Measurements from ENCODE around the gene CALML3.

Gene CALML3

GRCh38 chr10:5545011-5545410 lies 20.2 kb downstream of the CALML3 start:
- no peak for DNase-seq

DNA sequence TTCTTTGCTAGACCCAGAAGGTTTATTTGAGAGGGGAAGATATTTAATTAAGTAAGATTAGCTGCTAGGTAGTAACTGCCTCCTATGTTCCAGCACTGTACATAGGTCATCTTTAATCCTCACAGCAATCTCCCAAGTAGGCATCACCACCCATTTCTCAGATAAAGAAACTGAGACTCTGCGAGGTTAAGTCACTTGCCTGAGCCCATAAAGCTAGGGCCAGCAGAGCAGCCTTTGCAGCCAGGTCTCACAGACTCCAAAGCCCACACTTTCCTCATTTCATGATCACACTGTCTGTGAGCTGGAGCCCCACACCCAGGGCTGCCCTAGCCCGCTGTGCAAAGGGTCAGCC lies 20.6 kb downstream of the CALML3 start:
- DNase-seq = no peak

DNA sequence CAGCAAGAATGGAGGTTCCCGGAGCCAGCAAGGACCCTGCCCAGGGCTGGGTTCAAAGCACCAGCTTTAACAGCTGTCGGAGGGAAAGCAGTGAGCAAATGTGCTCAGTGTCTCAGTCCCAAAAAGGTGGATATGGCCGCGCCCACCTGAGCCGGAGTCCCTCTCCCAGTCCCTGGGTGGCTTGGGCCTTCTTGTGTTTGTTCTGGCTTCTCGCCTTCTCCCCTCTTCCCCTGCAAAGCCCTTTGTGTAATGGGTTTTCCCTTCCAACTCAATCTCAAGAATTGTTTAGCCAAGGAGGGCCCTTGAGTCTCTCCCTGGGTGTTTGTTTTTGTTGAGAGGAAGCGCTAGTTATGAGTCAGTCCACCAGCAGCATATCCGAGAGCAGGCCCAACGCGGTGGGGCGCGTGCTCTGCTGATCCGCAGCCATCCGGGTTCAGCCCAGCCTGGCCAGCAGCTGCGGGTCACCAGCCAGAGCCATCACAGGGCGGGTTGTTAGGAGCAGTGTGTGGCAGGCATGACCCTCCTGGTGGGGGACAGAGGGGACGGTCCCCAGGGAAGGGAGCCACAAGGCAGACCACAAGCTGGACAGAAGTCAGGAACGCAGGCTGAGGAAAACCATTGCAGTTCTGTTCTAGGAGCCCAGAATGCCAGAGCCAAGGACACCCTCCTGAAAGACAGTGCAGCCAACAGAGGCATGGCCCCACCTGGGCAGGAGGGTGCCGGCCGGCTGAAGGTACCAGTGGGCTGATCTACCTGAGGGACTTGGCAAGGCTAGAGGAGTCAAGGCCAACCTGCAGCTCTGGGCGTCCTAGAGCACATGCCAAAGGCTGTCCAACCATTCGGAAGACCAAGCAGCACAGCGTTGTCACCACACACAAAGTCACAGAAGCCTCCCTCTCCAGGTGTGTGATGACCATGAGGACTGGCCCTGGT lies 21.3 kb downstream of the CALML3 start:
- DNase-seq = no peak

- DNase-seq = no peak
Measured at GRCh38 chr10:5546891-5547680, 22.3 kb downstream of the CALML3 start.

DNA sequence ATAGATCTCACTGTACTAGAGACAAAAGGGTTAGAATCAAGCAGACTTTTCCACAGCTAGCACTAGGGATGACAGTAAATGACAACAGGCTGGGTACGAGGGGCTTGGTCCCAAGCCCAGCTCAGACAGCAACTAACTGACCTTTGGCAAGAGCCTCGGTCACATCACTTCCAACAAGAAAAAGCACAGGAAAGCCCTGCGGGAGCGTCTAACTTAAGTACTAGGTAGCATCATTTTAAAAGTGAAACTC lies 22.8 kb downstream of the CALML3 start:
- no peak for DNase-seq

GRCh38 chr10:5547931-5548660 lies 23.3 kb downstream of the CALML3 start:
- no peak for DNase-seq

DNA sequence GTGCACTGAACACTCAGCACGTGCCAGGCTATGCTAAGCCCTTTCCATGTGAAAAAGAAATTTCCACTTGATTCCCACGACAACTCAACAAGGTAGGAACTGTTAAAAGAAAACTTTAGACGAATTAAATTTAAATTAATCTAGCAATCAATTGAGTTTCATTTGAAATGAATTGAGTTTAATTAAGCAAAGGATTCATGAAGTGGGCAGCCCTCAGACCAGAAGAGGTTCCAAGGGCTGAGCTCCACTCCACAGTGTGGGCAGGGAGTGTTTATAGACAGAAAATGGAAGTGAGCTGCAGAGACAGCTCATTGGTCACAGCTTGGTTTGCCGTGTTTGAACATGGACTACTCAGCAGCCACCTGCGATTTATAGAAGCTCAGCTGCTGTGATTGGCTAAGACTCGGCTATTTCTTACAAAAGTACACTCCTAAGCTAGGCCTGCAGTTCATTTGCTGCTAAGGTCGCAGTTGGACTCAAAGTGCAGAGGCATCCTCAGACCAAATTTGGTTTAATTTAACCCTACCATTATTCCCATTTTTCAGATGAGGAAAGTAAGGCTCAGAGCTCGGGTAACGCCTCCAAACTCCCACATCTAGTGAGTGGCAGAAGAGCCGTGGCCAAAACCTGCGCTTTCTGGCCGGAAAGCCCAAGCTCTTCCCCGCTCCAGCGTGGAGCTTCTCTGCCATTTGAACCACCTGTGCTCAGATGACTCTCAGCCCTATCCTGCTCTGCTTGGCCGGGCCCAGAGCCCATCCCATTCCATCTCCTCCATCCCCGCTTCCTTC lies 24.9 kb downstream of the CALML3 start:
- DNase-seq = no peak

DNA sequence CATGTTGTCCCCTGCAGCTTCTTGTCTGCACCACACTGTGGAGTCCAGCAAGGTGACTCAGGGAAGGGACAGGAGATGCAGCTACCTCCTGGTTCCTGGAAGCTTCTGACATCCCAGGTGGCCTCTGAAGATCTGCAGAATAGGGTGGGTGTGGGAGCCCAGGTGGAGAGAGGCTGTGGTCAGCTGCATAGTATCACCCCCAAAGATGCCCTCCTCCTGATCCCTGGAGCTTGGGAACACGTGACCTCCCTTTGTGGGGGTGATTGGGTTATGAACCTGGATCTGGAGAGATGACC lies 25.4 kb downstream of the CALML3 start:
- no peak for DNase-seq

DNA sequence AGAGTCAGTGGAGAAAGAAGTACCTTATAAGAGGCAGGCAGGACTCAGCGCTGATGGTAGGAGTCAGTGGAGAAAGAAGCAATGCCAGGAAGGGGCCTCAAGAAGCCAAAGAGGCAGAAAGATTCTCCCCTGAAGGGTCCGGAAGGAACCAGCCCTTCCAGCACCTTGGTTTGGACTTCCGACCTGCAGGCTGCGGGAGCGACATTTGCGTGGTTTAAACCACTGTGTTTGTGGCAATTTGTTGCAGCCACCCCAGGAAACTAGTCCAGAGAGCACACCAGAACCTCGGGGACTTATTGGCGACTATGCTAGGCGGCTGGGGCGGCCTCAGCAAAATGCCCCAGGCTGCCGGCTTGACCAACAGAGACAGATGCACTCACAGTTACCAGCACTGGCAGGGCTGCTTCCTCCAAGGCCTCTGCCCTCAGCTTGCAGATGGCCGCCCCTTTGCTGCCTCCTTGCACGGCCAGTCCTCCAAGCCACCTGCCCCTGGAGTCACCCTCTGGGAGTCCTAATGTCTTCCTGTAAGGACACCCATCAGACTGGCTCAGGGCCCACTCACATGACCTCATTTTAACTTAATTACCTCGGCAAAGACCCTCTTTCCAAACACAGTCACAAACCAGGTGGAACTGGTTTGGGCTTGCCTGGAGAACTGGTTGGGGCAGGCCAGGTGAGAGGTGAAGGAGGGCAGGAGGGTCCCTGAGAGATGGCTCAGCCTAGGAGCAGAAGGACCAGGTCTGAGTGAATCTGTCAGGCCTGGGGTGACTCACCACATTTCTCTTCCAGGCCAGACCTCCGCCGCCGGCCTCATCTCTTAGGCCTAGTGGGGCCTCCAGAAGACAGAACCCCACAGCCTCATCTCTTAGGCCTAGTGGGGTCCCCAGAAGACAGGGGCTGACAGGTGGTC lies 26.1 kb downstream of the CALML3 start:
- DNase-seq = no peak

DNA sequence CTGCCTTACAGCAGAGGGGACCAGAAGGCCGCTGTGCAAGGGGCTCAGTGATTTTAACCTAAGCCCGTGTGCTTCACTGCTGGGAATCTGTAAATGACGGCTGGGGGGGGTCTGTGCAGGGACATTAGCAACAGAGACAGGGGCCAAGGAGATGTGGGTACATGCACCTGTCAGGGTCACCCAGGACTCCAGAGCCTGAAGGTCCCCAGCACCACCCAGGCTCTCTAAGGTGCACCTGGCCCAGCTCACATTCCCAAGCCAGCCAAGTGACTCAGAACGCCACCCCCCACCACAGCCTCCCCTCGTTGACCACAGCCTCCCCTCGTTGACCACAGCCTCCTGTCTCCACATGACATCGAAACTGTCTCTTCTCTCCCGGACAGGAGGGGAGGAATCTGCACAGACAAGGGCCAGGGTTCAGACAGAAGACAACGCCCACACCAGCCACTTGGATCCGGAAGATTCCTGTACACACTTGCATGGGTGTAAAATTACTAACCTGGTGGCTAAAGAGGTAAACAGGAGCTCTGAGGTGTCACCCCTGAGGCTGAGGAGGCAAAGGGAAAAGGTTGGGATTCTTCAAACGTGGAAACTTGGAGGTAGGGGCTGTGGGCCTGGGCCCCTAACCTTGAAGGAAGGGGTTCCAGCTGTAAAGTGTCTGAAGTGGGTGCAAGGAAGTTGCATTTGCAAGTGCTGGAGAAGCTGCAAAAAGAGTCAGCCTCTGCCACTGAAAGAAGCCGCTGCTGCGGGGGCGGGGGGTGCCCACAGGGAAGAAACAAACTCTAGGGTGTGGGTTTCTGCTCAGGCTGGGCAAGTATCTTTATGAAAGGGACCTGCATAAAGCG lies 27.0 kb downstream of the CALML3 start:
- no peak for DNase-seq

- DNase-seq = no peak
Measured at GRCh38 chr10:5552376-5553321, 27.9 kb downstream of the CALML3 start.

DNA sequence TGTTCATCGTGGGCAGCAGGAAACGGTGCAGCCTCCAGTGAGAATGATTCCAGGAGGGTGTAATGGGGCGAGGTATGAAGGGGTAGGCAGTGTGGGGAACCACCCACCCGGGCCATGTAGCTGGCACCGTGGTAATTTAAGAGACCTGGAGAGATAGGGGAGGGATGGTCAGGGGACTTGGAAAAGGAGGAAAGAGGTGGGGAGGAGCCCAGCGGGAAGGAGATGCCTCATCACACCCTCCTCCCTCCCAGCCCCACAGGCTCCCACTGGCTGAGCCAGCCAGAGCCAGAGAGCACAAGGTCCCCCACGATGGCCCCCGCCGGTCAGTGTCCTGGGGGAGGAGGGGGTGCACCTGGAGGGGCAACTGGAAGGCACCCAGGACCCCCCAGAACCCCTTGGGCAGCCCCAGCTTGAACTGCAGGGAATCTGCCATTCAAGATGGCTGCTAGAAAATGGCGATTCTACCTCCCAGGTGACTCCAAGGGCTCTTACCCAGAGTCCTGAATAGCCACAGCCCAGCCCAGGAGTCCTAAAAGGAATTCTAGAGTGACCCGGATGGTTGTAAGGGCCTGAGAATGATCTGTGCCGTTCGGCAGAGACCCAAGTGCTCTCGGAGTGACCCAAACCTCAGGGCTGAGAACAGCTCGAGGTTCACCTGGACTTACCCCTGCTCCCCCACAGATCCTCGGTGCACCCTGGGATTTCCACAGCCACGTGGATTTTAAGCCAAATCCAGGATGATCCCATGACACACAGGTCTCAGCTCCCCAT lies 28.8 kb downstream of the CALML3 start:
- no peak for DNase-seq

DNA sequence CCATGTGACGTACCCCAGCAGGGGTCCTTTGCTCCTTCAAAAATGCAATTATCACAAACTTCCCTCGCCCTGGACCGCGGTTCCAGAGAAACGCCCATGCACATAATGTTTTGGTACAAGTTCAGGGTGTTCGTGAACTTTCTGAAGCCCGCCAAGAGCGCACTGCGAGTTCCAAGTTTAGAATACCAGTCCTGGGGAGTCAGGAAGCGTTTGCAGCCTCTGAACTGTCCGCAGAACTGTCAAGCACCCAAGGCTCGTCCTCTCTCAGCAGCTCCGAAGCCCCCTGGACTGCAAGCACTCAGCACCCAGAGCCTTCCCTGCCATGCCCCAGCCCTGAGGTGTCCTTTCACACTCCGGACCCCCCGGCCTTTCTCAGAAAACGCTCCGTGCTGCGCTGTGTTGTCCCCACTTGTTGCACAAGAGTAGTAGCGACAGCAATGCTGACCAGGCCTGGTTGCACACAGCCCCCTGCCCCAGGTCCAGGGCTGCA lies 30.3 kb downstream of the CALML3 start:
- no peak for DNase-seq

DNA sequence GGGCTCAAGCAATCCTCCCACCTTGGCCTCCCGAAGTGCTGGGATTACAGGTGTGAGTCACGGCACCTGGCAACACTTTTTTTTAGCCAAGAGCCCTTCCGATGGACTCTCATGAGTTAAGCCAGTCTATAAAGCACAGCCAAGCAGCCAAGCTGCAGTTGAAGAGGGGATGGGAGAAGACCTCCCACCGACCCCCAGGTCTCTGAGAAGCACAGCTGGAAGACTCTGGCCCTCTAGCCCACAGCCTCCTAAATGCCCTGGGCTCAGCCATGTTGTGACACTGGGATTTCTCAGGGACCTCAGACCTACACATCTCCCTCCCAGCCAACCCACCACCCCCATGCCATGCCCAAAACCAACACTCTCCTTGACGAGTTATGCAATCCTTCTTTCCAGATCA lies 31.1 kb downstream of the CALML3 start:
- no peak for DNase-seq

DNA sequence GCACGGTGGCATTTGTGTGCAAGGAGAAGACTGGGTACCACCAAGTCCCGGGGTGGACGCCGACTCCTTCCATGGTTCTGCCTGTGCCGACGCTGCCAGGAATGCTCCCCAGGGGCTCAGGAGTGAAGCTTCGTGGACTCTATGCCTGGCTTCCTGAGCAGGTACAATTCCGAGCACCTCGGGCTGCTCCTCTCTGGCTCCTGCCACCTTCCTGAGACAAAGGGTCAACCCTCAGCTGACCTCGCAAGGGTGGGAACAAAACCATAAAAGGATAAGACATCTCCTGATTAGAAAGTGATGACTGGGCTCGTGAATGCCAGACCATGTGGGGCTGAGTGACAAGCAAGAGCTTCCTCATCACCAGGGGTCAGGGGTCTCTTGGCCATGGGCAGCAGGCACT lies 31.8 kb downstream of the CALML3 start:
- no peak for DNase-seq

GRCh38 chr10:5557040-5557721 lies 32.4 kb downstream of the CALML3 start:
- no peak for DNase-seq

DNA sequence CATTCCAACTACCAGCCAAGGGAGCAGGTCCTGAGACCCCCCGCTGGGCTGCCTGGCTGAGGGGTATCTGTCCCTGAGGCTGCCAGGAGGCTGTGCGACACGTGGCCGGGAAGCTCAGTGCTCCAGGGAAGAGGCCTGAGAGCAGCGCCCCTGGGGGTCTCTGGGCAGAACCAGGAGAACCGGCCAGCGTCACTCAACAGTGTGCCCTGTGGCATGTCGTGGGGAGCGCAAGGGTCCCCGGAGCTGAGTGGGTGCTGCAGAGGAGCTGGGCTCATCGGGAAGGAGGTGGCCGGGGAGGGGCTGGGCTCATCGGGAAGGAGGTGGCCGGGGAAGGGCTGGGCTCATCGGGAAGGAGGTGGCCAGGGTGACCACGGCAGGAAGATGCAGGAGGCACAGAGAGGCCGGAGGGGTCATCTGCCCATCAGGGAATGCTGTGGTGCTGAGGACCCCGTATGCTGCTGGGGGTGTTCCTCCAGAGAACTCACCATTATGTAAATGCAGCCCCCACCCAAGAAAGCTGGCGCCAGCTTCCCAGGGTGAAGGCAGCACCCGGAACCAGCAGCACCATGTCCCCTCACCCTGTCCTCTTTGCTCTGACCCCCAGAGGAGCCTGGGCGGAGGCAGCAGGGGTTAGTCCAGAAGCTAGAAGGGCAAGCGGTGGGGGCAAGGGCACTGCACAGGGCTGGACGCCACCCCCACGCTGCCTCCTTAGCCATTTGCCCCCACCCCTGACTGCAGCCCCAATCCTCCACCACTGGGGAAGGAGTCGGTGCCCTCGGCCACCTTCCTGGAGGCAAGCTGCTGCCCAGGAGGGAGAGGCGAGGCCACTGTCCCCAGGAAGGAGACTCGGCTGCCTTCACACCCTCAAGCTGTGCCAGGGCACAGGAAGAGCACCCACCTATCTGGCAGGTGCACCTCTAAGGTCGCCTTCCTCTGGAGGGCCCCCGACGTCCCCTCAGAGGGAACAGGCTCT lies 33.3 kb downstream of the CALML3 start:
- no peak for DNase-seq
